H9 (cell line): Measurements from ENCODE around the gene PCDHB13. TPM values are rescaled to one million over a fixed set of nuclear protein-coding genes. Genes with fewer than 3 reads are reported as not detected.
A peak's percentile ranks its signal among the peaks of the same experiment; 100 is the strongest.
"Not testable (repeated sequence)": the region's sequence is repeated elsewhere in the genome, so short reads cannot be mapped to it uniquely, and the experiment has no call there.

Experiments
- DNase-seq: peaks from one replicate; pipeline ENCODE4 v3.0.0-alpha.2; 2017
- H2AFZ ChIP-seq: one replicate; pipeline ENCODE4 v1.6.1; 2013; ENCODE audit warnings: mild to moderate bottlenecking, low read length, control low read depth, moderate library complexity
- H2AK5ac ChIP-seq: 2 replicates; pipeline ENCODE4 v1.6.1; 2013; ENCODE audit warnings: low read length, control low read depth, mixed read lengths; ENCODE audit not compliant: insufficient read length
- H2BK120ac ChIP-seq: one replicate; pipeline ENCODE4 v1.6.1; 2013; ENCODE audit warnings: low read depth, mild to moderate bottlenecking, low read length, control low read depth, inconsistent platforms; ENCODE audit not compliant: poor library complexity, severe bottlenecking
- H2BK12ac ChIP-seq: 2 replicates; pipeline ENCODE4 v1.6.1; 2013; ENCODE audit warnings: low read length, control low read depth, mixed read lengths, low read depth; ENCODE audit not compliant: insufficient read length
- H2BK15ac ChIP-seq: 2 replicates; pipeline ENCODE4 v1.6.1; 2013; ENCODE audit warnings: low read depth, low read length, control low read depth
- H2BK20ac ChIP-seq: one replicate; pipeline ENCODE4 v1.6.1; 2013; ENCODE audit warnings: low read depth, mild to moderate bottlenecking, low read length, control low read depth, inconsistent platforms; ENCODE audit not compliant: poor library complexity, severe bottlenecking
- H2BK5ac ChIP-seq: 2 replicates; pipeline ENCODE4 v1.6.1; 2013; ENCODE audit warnings: low read length, control low read depth, mixed read lengths; ENCODE audit not compliant: insufficient read length
- H3K14ac ChIP-seq: 2 replicates; pipeline ENCODE4 v1.6.1; 2013; ENCODE audit warnings: low read length, control low read depth; ENCODE audit not compliant: insufficient read depth
- H3K18ac ChIP-seq: 2 replicates; pipeline ENCODE4 v1.6.1; 2013; ENCODE audit warnings: low read depth, mild to moderate bottlenecking, mixed read lengths, low read length, control low read depth; ENCODE audit not compliant: insufficient read length
- H3K23ac ChIP-seq: 2 replicates; pipeline ENCODE4 v1.6.1; 2013; ENCODE audit warnings: low read length, control low read depth, mixed read lengths, low read depth; ENCODE audit not compliant: insufficient read length
- H3K23me2 ChIP-seq: 2 replicates; pipeline ENCODE4 v1.6.1; 2013; ENCODE audit warnings: low read depth, mild to moderate bottlenecking, mixed read lengths, low read length, control low read depth; ENCODE audit not compliant: insufficient read length, poor library complexity, severe bottlenecking
- H3K27ac ChIP-seq: 2 replicates; pipeline ENCODE4 v1.5.1; 2013; ENCODE audit warnings: low read length, control low read depth, mixed read lengths, low read depth; ENCODE audit not compliant: insufficient read length
- H3K27me3 ChIP-seq: 2 replicates; pipeline ENCODE4 v1.6.1; 2013; ENCODE audit warnings: low read length, control low read depth, inconsistent platforms; ENCODE audit not compliant: insufficient read depth
- H3K4ac ChIP-seq: 2 replicates; pipeline ENCODE4 v1.6.1; 2013; ENCODE audit warnings: low read depth, mild to moderate bottlenecking, control low read depth, inconsistent platforms, low read length, moderate library complexity
- H3K4me1 ChIP-seq: 2 replicates; pipeline ENCODE4 v1.6.1; 2013; ENCODE audit warnings: low read length, control low read depth, inconsistent platforms; ENCODE audit not compliant: insufficient read depth
- H3K4me2 ChIP-seq: 2 replicates; pipeline ENCODE4 v1.6.1; 2013; ENCODE audit warnings: low read length, control low read depth, mixed read lengths; ENCODE audit not compliant: insufficient read length, insufficient read depth
- H3K56ac ChIP-seq: 2 replicates; pipeline ENCODE4 v1.6.1; 2013; ENCODE audit warnings: low read depth, mild to moderate bottlenecking, mixed read lengths, low read length, control low read depth; ENCODE audit not compliant: insufficient read length
- H3K79me1 ChIP-seq: 2 replicates; pipeline ENCODE4 v1.6.1; 2013; ENCODE audit warnings: low read depth, mild to moderate bottlenecking, moderate library complexity, low read length, control low read depth, inconsistent platforms; ENCODE audit not compliant: insufficient read depth, poor library complexity, severe bottlenecking
- H3K79me2 ChIP-seq: 2 replicates; pipeline ENCODE4 v1.6.1; 2013; ENCODE audit warnings: low read length, control low read depth, inconsistent platforms; ENCODE audit not compliant: insufficient read depth
- H3K9ac ChIP-seq: 2 replicates; pipeline ENCODE4 v1.6.1; 2013; ENCODE audit warnings: low read length, control low read depth, mixed read lengths; ENCODE audit not compliant: insufficient read length; ENCODE audit errors: extremely low read depth
- H3K9me3 ChIP-seq: one replicate; pipeline ENCODE4 v1.6.1; 2013; ENCODE audit warnings: low read depth, low read length, inconsistent platforms; ENCODE audit not compliant: control insufficient read depth
- H3T11ph ChIP-seq: one replicate; pipeline ENCODE4 v1.6.1; 2013; ENCODE audit warnings: mild to moderate bottlenecking, low read length, control low read depth, inconsistent platforms
- H4K20me1 ChIP-seq: one replicate; pipeline ENCODE4 v1.6.1; 2013; ENCODE audit not compliant: control insufficient read depth, insufficient read length, insufficient read depth
- H4K5ac ChIP-seq: 2 replicates; pipeline ENCODE4 v1.6.1; 2013; ENCODE audit warnings: low read depth, mild to moderate bottlenecking, mixed read lengths, low read length, control low read depth; ENCODE audit not compliant: insufficient read length
- H4K8ac ChIP-seq: replicated peaks from 2 replicates; pipeline ENCODE4 v1.6.1; 2013; ENCODE audit warnings: low read length, control low read depth, mixed read lengths, low read depth; ENCODE audit not compliant: insufficient read length
- H4K91ac ChIP-seq: 2 replicates; pipeline ENCODE4 v1.6.1; 2013; ENCODE audit warnings: low read depth, mild to moderate bottlenecking, moderate library complexity, mixed read lengths, low read length, control low read depth; ENCODE audit not compliant: insufficient read length
- H3K27ac Mint-ChIP-seq, 3 experiments: 2 replicates in 2 of 3; 3 replicates in 1 of 3; pipeline ENCODE4 v1.8.0; 2020 to 2021; ENCODE audit warnings: mixed read lengths in 3 of 3, mild to moderate bottlenecking in 1 of 3, moderate library complexity in 1 of 3
- H3K27me3 Mint-ChIP-seq: 2 replicates; pipeline ENCODE4 v1.8.0; 2021; ENCODE audit warnings: low read depth, mild to moderate bottlenecking, moderate library complexity, mixed read lengths
- H3K36me3 Mint-ChIP-seq, 3 experiments: 2 replicates in 2 of 3; 3 replicates in 1 of 3; pipeline ENCODE4 v1.8.0; 2020 to 2021; ENCODE audit warnings: low read depth in 3 of 3, mixed read lengths in 3 of 3; ENCODE audit not compliant: insufficient read depth in 1 of 3
- H3K4me1 Mint-ChIP-seq, 2 experiments: 2 replicates each; pipeline ENCODE4 v1.8.0; 2020; ENCODE audit warnings: mixed read lengths in 2 of 2
- H3K4me3 Mint-ChIP-seq, 2 experiments: 2 replicates in 1 of 2; 3 replicates in 1 of 2; pipeline ENCODE4 v1.8.0; 2020 to 2021; ENCODE audit warnings: mild to moderate bottlenecking in 2 of 2, mixed read lengths in 2 of 2, moderate library complexity in 1 of 2
- H3K9me3 Mint-ChIP-seq, 2 experiments: 2 replicates in 1 of 2; 3 replicates in 1 of 2; pipeline ENCODE4 v1.8.0; 2020; ENCODE audit warnings: mild to moderate bottlenecking in 2 of 2, mixed read lengths in 2 of 2, moderate library complexity in 1 of 2
- CTCF ChIP-seq: fragments of 200-600 bp; sonication (generic); conservative IDR thresholded peaks from 3 replicates; pipeline ENCODE4 v1.8.0; 2021; ENCODE audit warnings: antibody characterized with exemption, mild to moderate bottlenecking
- WGBS: extraction: QIAGEN DNeasy Blood & Tissue Kit; methylation state at CpG from one replicate; pipeline ENCODE4 v1.1.7; 2013; ENCODE audit warnings: missing lambda C conversion rate, low lambda C conversion rate, mixed read lengths; ENCODE audit not compliant: insufficient read length; ENCODE audit errors: extremely low coverage; 5-methylcytosine and 5-hydroxymethylcytosine counted together
- total RNA-seq: library from RNA; stranded (reverse); gene quantifications from 2 replicates; pipeline ENCODE4 v1.2.1, GENCODE V29; 2021

Gene PCDHB13
- total RNA-seq, 1 experiment from 2014 or later = 1.7 TPM

- peak within 1 kb of the TSS in 1 of 3 experiments; percentile 89; a peak in 1 of 7 replicates for H3K27ac Mint-ChIP-seq
- Histone ChIP-seq H4K8ac (no peak within 1 kb of the TSS), H3K14ac (no peak within 1 kb of the TSS), H2BK120ac (no peak within 1 kb of the TSS), H3K23me2 (no peaks in the 10 kb centered on the region), H4K5ac (no peak within 1 kb of the TSS), H2AK5ac (no peak within 1 kb of the TSS), H2BK20ac (no peak within 1 kb of the TSS), H3K4me1 (no peaks in the 10 kb centered on the region), H3K4ac (no peak within 1 kb of the TSS), H3K4me2 (no peak within 1 kb of the TSS), H2BK12ac (no peak within 1 kb of the TSS), H3K9ac (no peak within 1 kb of the TSS), H3K23ac (no peak within 1 kb of the TSS), H3K9me3 (no peaks in the 10 kb centered on the region), H3K79me1 (no peaks in the 10 kb centered on the region), H4K91ac (no peak within 1 kb of the TSS), H2BK15ac (no peak within 1 kb of the TSS), H3K79me2 (no peaks in the 10 kb centered on the region), H2AFZ (peak within 1 kb of the TSS; percentile 94), H2BK5ac (no peak within 1 kb of the TSS), H3K27ac (no peak within 1 kb of the TSS), H3T11ph (no peak within 1 kb of the TSS), H4K20me1 (no peaks in the 10 kb centered on the region), H3K27me3 (no peaks in the 10 kb centered on the region), H3K18ac (no peak within 1 kb of the TSS), H3K56ac (no peak within 1 kb of the TSS)
- WGBS = no CpG with 5 or more reads among the region's 9 CpGs
- H3K27me3 Mint-ChIP-seq = no peaks in the 10 kb centered on the region; the same call in none of the 2 replicates
- peak; percentile 59 for DNase-seq
- H3K4me3 Mint-ChIP-seq = peak within 1 kb of the TSS in 1 of 2 experiments; percentile 50; a peak in 2 of 5 replicates
- peaks cover 13 to 33% (median 17%) of the 10 kb centered on the region in 3 experiments for H3K36me3 Mint-ChIP-seq
- H3K4me1 Mint-ChIP-seq = peaks cover 7 to 15% of the 10 kb centered on the region in 2 experiments
- H3K9me3 Mint-ChIP-seq = peaks cover 29 to 35% of the 10 kb centered on the region in 2 experiments
- TF ChIP-seq CTCF = peak; percentile 88
These were observed 26.7 kb upstream of the PCDHB13 start, which contains the start of gene PCDHB9 for GRCh38 chr5:141186897-141187512. PCDHB9 (plus strand) TSS chr5:141187161; CDS start chr5:141187319, 158 bp downstream.

DNA sequence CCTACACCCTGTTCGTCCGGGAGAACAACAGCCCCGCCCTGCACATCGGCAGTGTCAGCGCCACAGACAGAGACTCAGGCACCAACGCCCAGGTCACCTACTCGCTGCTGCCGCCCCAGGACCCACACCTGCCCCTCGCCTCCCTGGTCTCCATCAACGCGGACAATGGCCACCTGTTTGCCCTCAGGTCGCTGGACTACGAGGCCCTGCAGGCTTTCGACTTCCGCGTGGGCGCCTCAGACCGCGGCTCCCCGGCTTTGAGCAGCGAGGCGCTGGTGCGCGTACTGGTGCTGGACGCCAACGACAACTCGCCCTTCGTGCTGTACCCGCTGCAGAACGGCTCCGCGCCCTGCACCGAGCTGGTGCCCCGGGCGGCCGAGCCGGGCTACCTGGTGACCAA, 25.0 kb upstream of the PCDHB13 start:
- not testable (repeated sequence) for H3T11ph ChIP-seq, H3K9me3 ChIP-seq, H3K18ac ChIP-seq, H3K4me2 ChIP-seq, H3K27me3 Mint-ChIP-seq, H3K79me2 ChIP-seq, H3K23me2 ChIP-seq, H3K4me1 ChIP-seq, H3K27ac ChIP-seq, H4K20me1 ChIP-seq, H4K5ac ChIP-seq, H2AFZ ChIP-seq, H4K8ac ChIP-seq, H3K4ac ChIP-seq, H3K14ac ChIP-seq, H3K56ac ChIP-seq, H2AK5ac ChIP-seq, H2BK20ac ChIP-seq, H3K9ac ChIP-seq, DNase-seq, H3K23ac ChIP-seq, H2BK15ac ChIP-seq, H2BK120ac ChIP-seq, H4K91ac ChIP-seq, H3K27me3 ChIP-seq, H2BK5ac ChIP-seq, H2BK12ac ChIP-seq, H3K4me3 Mint-ChIP-seq, H3K79me1 ChIP-seq, H3K27ac Mint-ChIP-seq
- no CpG with 5 or more reads among the region's 37 CpGs for WGBS
- peaks cover 12 to 29% (median 14%) of the 10 kb centered on the region in 3 experiments for H3K36me3 Mint-ChIP-seq
- peaks cover 7 to 10% of the 10 kb centered on the region in 2 experiments for H3K4me1 Mint-ChIP-seq
- H3K9me3 Mint-ChIP-seq = peaks cover 27% of the 10 kb centered on the region in 2 experiments
